HG03060 (cell line): Measurements from ENCODE around the gene PUS1.
"Not testable (repeated sequence)": the region's sequence is repeated elsewhere in the genome, so short reads cannot be mapped to it uniquely, and the experiment has no call there.

ENCODE experiments used
- ATAC-seq: cut with Tn5 transposase; IDR thresholded peaks from one replicate; pipeline ENCODE4 v1.9.1; 2021; ENCODE audit warnings: low read depth, moderate number of reproducible peaks; ENCODE audit not compliant: unreplicated experiment

PUS1 gene

GRCh38 chr12:131929581-131930456 lies 743 bp downstream of the PUS1 start:
- ATAC-seq = no peak

- no peak for ATAC-seq
Measured at GRCh38 chr12:131930510-131930909, 1.4 kb downstream of the PUS1 start.

GRCh38 chr12:131933387-131933786 lies 4.3 kb downstream of the PUS1 start:
- no peak for ATAC-seq

GRCh38 chr12:131934535-131934934 lies 5.5 kb downstream of the PUS1 start:
- no peak for ATAC-seq

GRCh38 chr12:131938082-131938481 lies 9.0 kb downstream of the PUS1 start:
- no peak for ATAC-seq

GRCh38 chr12:131939007-131939406 lies 9.9 kb downstream of the PUS1 start:
- ATAC-seq = no peak

- no peak for ATAC-seq
Measured at GRCh38 chr12:131940141-131940547, 11.1 kb downstream of the PUS1 start.

GRCh38 chr12:131941116-131941986 lies 12.3 kb downstream of the PUS1 start:
- no peak for ATAC-seq

GRCh38 chr12:131941987-131942341 lies 12.9 kb downstream of the PUS1 start:
- no peak for ATAC-seq

GRCh38 chr12:131942671-131943070 lies 13.6 kb downstream of the PUS1 start:
- ATAC-seq = no peak

GRCh38 chr12:131943389-131943788 lies 14.3 kb downstream of the PUS1 start:
- ATAC-seq = no peak

- ATAC-seq = no peak
Measured at GRCh38 chr12:131943876-131944275, 14.8 kb downstream of the PUS1 start.

- no peak for ATAC-seq
Measured at GRCh38 chr12:131944601-131945251, 15.7 kb downstream of the PUS1 start.

- ATAC-seq = no peak
Measured at GRCh38 chr12:131946757-131947156, 17.7 kb downstream of the PUS1 start.

GRCh38 chr12:131947482-131948027 lies 18.5 kb downstream of the PUS1 start:
- no peak for ATAC-seq

- ATAC-seq = no peak
Measured at GRCh38 chr12:131948166-131948712, 19.2 kb downstream of the PUS1 start.

GRCh38 chr12:131948713-131949430 lies 19.8 kb downstream of the PUS1 start:
- not testable (repeated sequence) for ATAC-seq

- ATAC-seq = peak; percentile 50
Measured at GRCh38 chr12:131949431-131950181, 20.5 kb downstream of the PUS1 start, which contains the start of gene EP400. TSS of gene EP400 (plus strand) at chr12:131949942. CDS start at chr12:131960620, 10,678 bp downstream.
